Spleen (tissue), 11 donors: ENCODE data around the gene STRADB. TPM values are rescaled to one million over a fixed set of nuclear protein-coding genes. Genes with fewer than 3 reads are reported as not detected.

ENCODE experiments used
- DNase-seq: peaks from one replicate; pipeline ENCODE4 v3.0.0-alpha.2; 2020
- H3K27ac ChIP-seq, 8 donors: fragments of 200-600 bp; sonication (generic) in 7 of 8; 1 replicate in 4 of 8; 2 replicates in 4 of 8; pipeline versions ENCODE4 v1.5.0 to v1.8.0; 2016 to 2021; ENCODE audit warnings: inconsistent platforms in 4 of 8, mild to moderate bottlenecking in 4 of 8, moderate library complexity in 1 of 8
- H3K27me3 ChIP-seq, 7 donors: fragments of 200-600 bp; sonication (generic) in 6 of 7; replicated peaks in 1 of 7; 1 replicate in 4 of 7; 2 replicates in 3 of 7; pipeline versions ENCODE4 v1.5.0 to v1.8.0; 2016 to 2021; ENCODE audit warnings: inconsistent platforms in 3 of 7, mild to moderate bottlenecking in 1 of 7
- H3K36me3 ChIP-seq, 6 donors: fragments of 200-600 bp; sonication (generic) in 5 of 6; 1 replicate in 4 of 6; 2 replicates in 2 of 6; pipeline versions ENCODE4 v1.5.0 to v1.8.0; 2016 to 2021; ENCODE audit warnings: inconsistent platforms in 2 of 6
- H3K4me1 ChIP-seq, 6 donors: fragments of 200-600 bp; sonication (generic) in 5 of 6; 1 replicate in 3 of 6; 2 replicates in 3 of 6; pipeline versions ENCODE4 v1.5.0 to v1.8.0; 2016 to 2021; ENCODE audit warnings: inconsistent platforms in 3 of 6
- H3K4me3 ChIP-seq, 8 donors: fragments of 200-600 bp; sonication (generic) in 7 of 8; 1 replicate in 4 of 8; 2 replicates in 4 of 8; pipeline versions ENCODE4 v1.5.0 to v1.8.0; 2016 to 2021; ENCODE audit warnings: inconsistent platforms in 4 of 8, mild to moderate bottlenecking in 4 of 8, moderate library complexity in 2 of 8
- H3K9me3 ChIP-seq, 8 donors: fragments of 200-600 bp; sonication (generic) in 7 of 8; 1 replicate in 4 of 8; 2 replicates in 4 of 8; pipeline versions ENCODE4 v1.5.0 to v1.8.0; 2016 to 2021; ENCODE audit warnings: inconsistent platforms in 4 of 8
- CTCF ChIP-seq, 11 experiments: fragments of 200-600 bp in 7 of 11; fragments of 450-650 bp in 4 of 11; sonication (generic) in 4 of 11; IDR thresholded peaks in 8 of 11; conservative IDR thresholded peaks in 3 of 11; 1 replicate in 7 of 11; 2 replicates in 4 of 11; pipeline versions ENCODE4 v1.4.0 to v1.8.0; 2016 to 2021; ENCODE audit warnings: antibody characterized with exemption in 11 of 11, inconsistent platforms in 4 of 11, mild to moderate bottlenecking in 1 of 11
- POLR2A ChIP-seq, 3 donors: fragments of 450-650 bp; IDR thresholded peaks; one replicate each; pipeline ENCODE4 v1.5.1; 2017; ENCODE audit warnings: antibody characterized with exemption in 3 of 3, mild to moderate bottlenecking in 1 of 3
- POLR2AphosphoS5 ChIP-seq, 3 donors: sonication (generic); formaldehyde crosslinking; IDR thresholded peaks; one replicate each; pipeline ENCODE4 v1.5.1; 2017; ENCODE audit warnings: antibody characterized with exemption in 3 of 3
- WGBS, 5 donors: extraction: QIAGEN DNeasy Blood & Tissue Kit in 3 of 5; methylation state at CpG; one replicate each; pipeline versions ENCODE4 v1.1.5 to v1.1.7; 2013 to 2018; 5-methylcytosine and 5-hydroxymethylcytosine counted together
- intact Hi-C: fragments of 100-400 bp; cut with DNase I; formaldehyde crosslinking; loops from one replicate; pipeline ENCODE4 v1.15.0; 2023; ENCODE audit warnings: low total_unique reads
- polyA plus RNA-seq, 3 donors: library from polyadenylated mRNA; stranded (reverse); fragments of 200-250 nt; gene quantifications; one replicate each; pipeline ENCODE4 v1.2.1, GENCODE V29; 2013
- total RNA-seq, 7 donors: library from RNA; depleted of rRNA in 3 of 7; stranded (reverse); fragments of >200 nt in 3 of 7; fragmentation: NEBNext Ultra II Directional in 4 of 7; extraction: Animal tissue kit (Norgen Biotek cat#: 25700) in 4 of 7; gene quantifications; one replicate each; pipeline versions ENCODE4 v1.1.0 to v1.2.1, GENCODE V29; 2016 to 2021
- donor health status: healthy with polysubstance abuse.
- donor health status: DM: no; HTN: no; CAD: no; lungs with moderate emphysema.
- donor health status: DM: no; HTN: no; CAD: no.
- donor health status: Bipolar disorder and iron deficiency.
- donor health status: healthy.
- donor health status: DM: no; HTN: no; CAD: no.
- donor health status: DM: yes; HTN: yes; CAD: no.

Gene STRADB
- total and polyA plus RNA-seq, 10 donors: 13.4 to 45.3 (median 20.3) TPM

- intact Hi-C loops: loop anchor here (10.0 kb wide), 1 partner anchor 198 kb away; no protein-coding TSS in a partner anchor
- peaks cover 0 to 22% (median 0%) of the 10 kb centered on the region in 6 donors for H3K36me3 ChIP-seq
- H3K9me3 ChIP-seq: no peaks in the 10 kb centered on the region
- no peak for TF ChIP-seq CTCF (IDR thresholded peaks at IDR 0.05 in 8 of 11, conservative IDR thresholded peaks at IDR 0.05 in 3 of 11)
- TF ChIP-seq POLR2AphosphoS5 (IDR thresholded peaks at IDR 0.05): no peak
- H3K27me3 ChIP-seq: no peaks in the 10 kb centered on the region
- H3K27ac ChIP-seq: no peak overlapping the region
- 91 to 94% (median 93%) methylated on average over 6 of the region's 6 CpGs for WGBS, 5 donors
- peak overlapping the region in 2 of 8 donors; percentile 80 to 85 for H3K4me3 ChIP-seq
- H3K4me1 ChIP-seq: peaks cover 18 to 48% (median 32%) of the 10 kb centered on the region in 6 donors
- DNase-seq: no peak
Observed at GRCh38 chr2:201452922-201453643, 1.5 kb downstream of the STRADB start.

GRCh38 chr2:201458381-201458780 is 6.8 kb downstream of the STRADB start:
- intact Hi-C loops: loop anchor here (10.0 kb wide), 1 partner anchor 204 kb away; no protein-coding TSS in a partner anchor
- H3K4me1 ChIP-seq: peaks cover 0 to 3% (median 0%) of the 10 kb centered on the region in 6 donors
- peaks cover 0 to 3% (median 0%) of the 10 kb centered on the region in 8 donors for H3K9me3 ChIP-seq
- no peaks in the 10 kb centered on the region for H3K27me3 ChIP-seq
- TF ChIP-seq CTCF (IDR thresholded peaks at IDR 0.05 in 8 of 11, conservative IDR thresholded peaks at IDR 0.05 in 3 of 11): no peak
- no peak for TF ChIP-seq POLR2A (IDR thresholded peaks at IDR 0.05)
- no peak for TF ChIP-seq POLR2AphosphoS5 (IDR thresholded peaks at IDR 0.05)
- H3K4me3 ChIP-seq: no peak overlapping the region
- H3K27ac ChIP-seq: no peak overlapping the region
- H3K36me3 ChIP-seq: peaks cover 0 to 71% (median 17%) of the 10 kb centered on the region in 6 donors
- no peak for DNase-seq

GRCh38 chr2:201460532-201460931 is 9.0 kb downstream of the STRADB start:
- intact Hi-C loops: no loop called here
- DNase-seq: no peak
- Histone ChIP-seq H3K4me3 (no peak overlapping the region), H3K27ac (no peak overlapping the region), H3K4me1 (no peaks in the 10 kb centered on the region), H3K36me3 (peaks cover 0 to 86% (median 35%) of the 10 kb centered on the region in 6 donors), H3K9me3 (peaks cover 0 to 3% (median 0%) of the 10 kb centered on the region in 8 donors), H3K27me3 (no peaks in the 10 kb centered on the region)
- TF ChIP-seq POLR2A (IDR thresholded peaks at IDR 0.05): no peak
- no peak for TF ChIP-seq CTCF (IDR thresholded peaks at IDR 0.05 in 8 of 11, conservative IDR thresholded peaks at IDR 0.05 in 3 of 11)
- no peak for TF ChIP-seq POLR2AphosphoS5 (IDR thresholded peaks at IDR 0.05)
- WGBS, 5 donors: 93 to 100% (median 100%) methylated on average over 1 of the region's 1 CpG

GRCh38 chr2:201464547-201464946 is 13.0 kb downstream of the STRADB start:
- no peak for TF ChIP-seq POLR2A (IDR thresholded peaks at IDR 0.05)
- no peak for TF ChIP-seq CTCF (IDR thresholded peaks at IDR 0.05 in 8 of 11, conservative IDR thresholded peaks at IDR 0.05 in 3 of 11)
- TF ChIP-seq POLR2AphosphoS5 (IDR thresholded peaks at IDR 0.05): no peak
- peaks cover 3 to 96% (median 42%) of the 10 kb centered on the region in 6 donors for H3K36me3 ChIP-seq
- H3K4me1 ChIP-seq: no peaks in the 10 kb centered on the region
- intact Hi-C loops: no loop called here
- DNase-seq: no peak
- H3K27ac ChIP-seq: no peak overlapping the region
- no peak overlapping the region for H3K4me3 ChIP-seq
- 90 to 100% (median 96%) methylated on average over 1 of the region's 1 CpG for WGBS, 5 donors
- peaks cover 0 to 3% (median 0%) of the 10 kb centered on the region in 8 donors for H3K9me3 ChIP-seq
- H3K27me3 ChIP-seq: no peaks in the 10 kb centered on the region
